NCI-H2227 (cell line): ENCODE results near the gene TDRD12.
"Not testable (repeated sequence)": the region's sequence is repeated elsewhere in the genome, so short reads cannot be mapped to it uniquely, and the experiment has no call there.

Source experiments
- DNase-seq: peaks from one replicate; lab custom pipeline; 2025; ENCODE audit not compliant: unreplicated experiment; lab: John Stamatoyannopoulos, UW

TDRD12 gene

DNA sequence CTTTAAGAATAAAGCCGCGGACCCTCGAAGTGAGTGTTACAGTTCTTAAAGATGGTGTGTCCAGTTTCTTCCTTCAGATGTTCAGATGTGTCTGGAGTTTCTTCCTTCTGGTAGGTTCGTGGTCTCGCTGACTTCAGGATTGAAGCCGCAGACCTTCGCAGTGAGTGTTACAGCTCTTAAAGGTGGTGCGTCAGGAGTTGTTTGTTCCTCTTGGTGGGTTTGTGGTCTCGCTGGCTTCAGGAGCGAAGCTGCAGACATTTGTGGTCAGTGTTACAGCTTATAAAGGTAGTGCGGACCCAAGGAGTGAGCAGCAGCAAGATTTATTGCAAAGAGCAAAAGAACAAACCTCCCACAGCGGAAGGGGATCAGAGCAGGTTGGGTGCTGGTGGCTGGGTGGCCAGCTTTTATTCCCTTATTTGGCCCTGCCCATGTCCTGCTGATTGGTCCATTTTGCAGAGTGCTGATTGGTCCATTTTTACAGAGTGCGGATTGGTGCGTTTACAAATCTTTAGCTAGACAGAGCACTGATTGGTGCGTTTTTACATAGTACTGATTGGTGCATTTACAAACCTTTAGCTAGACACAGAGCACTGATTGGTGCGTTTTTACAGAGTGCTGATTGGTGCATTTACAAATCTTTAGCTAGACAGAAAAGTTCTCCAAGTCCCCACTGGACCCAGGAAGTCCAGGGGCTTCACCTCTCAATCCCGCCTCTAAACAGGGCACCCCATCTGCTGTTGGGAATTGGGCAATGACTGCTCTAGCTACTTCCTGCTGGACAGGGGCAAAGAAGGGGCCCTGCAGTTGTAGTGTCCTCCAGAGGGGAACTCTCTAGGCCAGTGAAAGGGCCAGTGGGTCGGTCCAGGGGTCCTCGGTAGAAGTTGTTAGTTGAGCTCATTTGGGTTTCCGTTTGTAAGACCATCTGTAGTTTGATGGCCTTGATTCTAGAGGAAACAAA is 26.1 kb upstream of the TDRD12 start:
- DNase-seq = peak; percentile 47

- not testable (repeated sequence) for DNase-seq
These were observed 25.3 kb upstream of the TDRD12 start for GRCh38 chr19:32694316-32694715.

DNA sequence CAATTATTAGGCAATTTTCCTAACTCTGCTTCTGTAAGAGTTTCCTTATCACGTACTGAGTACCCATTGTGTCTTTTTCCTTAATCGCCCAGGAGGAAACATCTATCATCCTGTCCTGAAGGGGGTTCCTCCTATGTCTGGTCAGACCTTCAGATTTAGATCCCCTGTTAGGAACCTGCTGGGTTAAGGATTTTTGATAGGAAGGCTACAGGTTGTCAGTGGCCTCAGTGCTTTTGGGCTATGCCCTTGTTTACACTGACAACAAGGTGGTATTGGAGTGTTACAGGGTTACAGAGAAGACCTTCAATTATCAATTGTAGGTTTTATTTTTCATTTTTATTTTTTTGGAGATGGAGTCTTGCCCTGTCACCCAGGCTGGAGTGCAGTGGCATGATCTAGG is 24.7 kb upstream of the TDRD12 start:
- DNase-seq = not testable (repeated sequence)

DNA sequence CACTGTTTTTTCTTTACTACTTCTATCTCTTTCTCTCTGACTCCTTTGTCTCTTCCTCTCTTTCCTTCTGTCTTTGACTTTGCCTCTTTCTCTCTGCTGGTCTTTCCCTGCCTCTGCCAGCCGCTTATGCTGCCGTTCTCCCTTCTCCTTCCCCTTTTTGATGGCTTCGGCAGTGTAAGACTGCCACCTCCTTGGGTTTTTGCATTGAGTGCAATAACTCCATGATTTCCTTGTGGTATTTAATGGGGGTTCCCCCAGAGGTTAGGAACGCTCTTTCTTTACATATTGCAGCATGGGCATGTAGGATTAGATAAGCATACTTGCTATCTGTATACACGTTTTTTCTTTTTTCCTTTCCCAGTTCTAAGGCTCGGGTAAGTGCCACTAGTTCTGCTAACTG is 24.1 kb upstream of the TDRD12 start:
- not testable (repeated sequence) for DNase-seq

- DNase-seq = not testable (repeated sequence)
These were observed 22.8 kb upstream of the TDRD12 start for GRCh38 chr19:32696771-32697170.

GRCh38 chr19:32700129-32700528 is 19.4 kb upstream of the TDRD12 start:
- DNase-seq = not testable (repeated sequence)

DNA sequence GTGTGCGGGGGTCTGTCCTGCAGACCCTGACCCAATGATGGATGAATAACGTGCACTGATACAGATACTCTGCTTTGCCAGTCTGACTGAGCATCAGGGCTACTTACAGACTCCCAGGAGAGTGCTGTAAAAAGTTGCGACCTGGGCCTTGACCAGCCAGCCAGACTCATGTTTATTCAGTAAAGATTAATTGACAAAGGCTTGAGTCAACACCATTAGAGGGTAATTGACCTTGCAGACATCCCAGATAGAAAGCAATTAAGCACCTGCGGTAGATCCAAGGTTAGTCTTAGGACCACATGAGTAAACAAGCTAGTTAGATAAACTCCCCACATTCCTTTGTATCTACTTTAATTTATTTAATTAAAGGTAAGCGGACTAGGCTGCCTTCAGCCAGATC is 17.6 kb upstream of the TDRD12 start:
- no peak for DNase-seq

DNA sequence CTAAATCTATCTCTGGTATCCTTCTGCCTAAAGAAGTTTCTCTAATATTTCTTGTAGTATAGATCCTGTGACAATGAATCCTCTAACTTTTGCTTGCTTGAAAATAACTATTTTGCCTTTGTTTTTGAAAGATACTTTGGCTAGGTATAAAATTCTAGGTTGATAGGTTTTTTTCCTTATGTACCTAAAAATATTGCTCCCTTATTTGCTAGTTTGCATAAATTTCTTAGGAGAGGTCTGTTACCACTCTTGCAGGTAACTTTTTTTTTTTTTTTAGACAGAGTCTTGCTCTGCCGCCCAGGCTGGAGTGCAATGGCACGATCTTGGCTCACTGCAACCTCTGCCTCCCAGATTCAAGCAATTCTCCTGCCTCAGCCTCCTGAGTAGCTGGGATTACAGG is 15.6 kb upstream of the TDRD12 start:
- DNase-seq = not testable (repeated sequence)

DNA sequence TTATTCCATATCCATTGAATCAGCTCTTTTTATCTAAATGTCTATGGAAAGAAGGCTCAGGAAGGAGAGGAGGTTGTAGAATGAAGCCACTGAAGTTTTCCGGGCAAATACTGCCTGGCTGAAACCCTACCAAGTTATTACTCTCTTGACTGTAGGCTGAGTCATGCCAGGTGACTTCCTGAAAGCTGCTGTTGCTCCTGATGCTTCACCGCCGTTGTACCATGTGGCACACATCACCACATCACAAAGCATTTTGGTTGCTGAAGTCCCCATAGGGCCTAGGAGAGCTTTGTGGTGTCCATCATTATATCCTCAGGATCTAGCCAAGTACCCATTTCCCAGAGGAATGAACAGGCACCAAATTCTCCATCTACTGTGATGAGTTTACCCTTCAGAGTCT is 11.1 kb upstream of the TDRD12 start:
- DNase-seq = no peak

DNA sequence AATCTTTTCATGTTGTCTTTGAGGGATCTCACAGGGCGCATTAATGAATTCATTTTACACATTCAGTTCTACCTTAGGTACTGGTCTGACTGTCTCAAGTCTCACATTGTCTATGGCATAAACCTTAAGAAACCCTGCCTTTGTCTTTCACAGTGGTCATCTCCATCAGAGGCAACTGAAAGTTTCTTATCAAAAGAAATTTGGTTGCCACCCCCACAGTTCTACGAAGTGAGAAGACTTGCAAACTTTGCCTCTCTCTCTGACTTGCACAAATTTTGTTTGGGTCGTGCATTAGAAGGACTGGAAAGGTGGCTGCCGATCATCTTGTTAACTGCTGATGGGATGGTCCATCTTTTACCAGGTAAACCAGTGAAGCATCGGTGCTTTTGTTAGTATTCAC is 10.5 kb upstream of the TDRD12 start:
- DNase-seq = no peak

DNA sequence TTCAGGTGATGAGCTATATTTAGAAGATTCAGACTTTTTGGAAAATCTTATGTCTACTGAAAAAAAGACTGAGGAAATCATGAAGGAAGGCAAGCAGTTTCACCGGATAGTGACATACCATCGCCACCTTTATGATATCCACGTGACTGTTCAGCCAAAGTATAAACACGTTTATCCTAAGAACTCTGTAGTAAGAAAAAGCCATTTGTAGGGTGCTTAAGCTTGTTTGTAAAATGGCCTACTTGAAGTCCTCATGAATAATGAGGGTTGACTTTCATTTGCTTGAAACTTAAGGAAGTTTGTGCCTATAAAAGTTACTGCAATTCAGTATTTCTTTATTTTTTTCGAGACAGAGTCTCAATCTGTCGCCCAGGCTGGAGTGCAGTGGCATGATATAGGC is 7.8 kb upstream of the TDRD12 start:
- no peak for DNase-seq

DNA sequence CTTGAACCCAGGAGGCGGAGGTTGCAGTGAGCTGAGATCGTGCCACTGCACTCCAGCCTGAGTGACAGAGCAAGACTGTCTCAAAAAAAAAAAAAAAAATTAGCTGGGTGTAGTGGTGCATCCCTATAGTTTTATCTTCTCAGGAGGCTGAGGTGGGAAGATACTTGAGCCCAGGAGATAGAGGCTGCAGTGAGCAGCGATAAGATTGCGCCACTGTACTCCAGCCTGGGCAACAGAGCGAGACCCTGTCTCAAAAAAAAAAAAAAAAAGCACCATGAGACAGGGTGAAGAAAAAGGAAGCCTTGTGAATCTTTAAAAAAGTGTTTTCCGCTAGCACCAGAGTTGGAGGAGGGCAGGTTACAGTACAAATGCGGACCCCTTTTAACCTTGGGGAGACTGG is 3.4 kb upstream of the TDRD12 start:
- not testable (repeated sequence) for DNase-seq

DNA sequence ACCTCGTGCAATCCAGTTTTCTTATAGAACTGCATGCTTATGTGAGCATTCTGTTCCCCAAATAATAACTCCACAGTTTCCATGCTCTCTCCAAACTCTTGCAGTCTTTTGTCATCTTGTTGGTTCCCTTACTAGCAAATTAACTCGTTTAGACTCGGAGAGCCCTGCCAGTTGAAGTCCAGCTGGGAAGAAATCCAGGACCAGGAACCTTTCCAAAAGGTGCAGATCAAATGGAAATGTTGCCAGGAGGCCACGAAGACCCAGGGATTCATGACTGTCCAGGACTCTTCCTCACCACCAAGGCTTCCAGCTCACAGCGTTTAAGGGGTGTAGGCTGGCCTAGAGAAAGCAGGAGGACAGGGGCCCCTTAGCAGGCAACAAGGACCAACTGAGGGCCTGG is 2.1 kb upstream of the TDRD12 start:
- no peak for DNase-seq

DNA sequence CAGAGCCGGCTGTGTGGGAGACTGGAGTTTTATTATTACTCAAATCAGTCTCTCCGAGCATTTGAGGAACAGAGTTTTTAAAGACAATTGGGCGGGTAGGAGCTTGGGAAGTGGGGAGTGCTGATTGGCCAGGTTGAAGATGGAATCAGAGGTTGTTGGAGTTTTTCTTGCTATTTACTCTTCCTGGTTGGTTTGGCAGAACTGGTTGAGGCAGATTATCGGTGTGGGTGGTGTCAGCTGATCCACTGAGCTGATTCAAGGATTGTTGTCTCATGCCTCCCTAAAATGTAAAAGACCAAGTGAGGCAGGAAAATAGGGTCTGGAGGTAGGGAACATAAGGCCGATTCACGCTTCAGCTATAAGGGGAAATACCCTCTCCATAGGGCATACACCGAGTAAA is 1.3 kb upstream of the TDRD12 start:
- no peak for DNase-seq

GRCh38 chr19:32720216-32720935 is 809 bp downstream of the TDRD12 start:
- no peak for DNase-seq

DNA sequence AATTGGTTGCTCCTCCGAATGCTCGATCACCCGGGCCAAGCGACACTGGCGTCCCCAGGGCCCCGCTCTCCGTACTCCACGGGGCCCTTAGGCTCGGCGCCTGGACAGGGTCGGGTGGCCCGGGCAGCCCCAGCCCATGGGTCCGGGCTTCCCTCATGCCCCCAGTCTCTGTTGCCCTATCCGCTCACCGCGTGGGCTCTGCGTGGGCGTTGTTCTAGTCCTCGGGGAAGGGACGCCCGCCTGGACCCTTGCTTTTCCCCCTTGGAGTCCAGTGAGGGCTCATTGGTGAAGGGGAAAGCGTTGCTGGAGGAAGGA is 1.3 kb downstream of the TDRD12 start:
- no peak for DNase-seq

GRCh38 chr19:32735936-32736335 is 16.4 kb downstream of the TDRD12 start:
- no peak for DNase-seq

GRCh38 chr19:32743021-32743420 is 23.5 kb downstream of the TDRD12 start:
- no peak for DNase-seq

DNA sequence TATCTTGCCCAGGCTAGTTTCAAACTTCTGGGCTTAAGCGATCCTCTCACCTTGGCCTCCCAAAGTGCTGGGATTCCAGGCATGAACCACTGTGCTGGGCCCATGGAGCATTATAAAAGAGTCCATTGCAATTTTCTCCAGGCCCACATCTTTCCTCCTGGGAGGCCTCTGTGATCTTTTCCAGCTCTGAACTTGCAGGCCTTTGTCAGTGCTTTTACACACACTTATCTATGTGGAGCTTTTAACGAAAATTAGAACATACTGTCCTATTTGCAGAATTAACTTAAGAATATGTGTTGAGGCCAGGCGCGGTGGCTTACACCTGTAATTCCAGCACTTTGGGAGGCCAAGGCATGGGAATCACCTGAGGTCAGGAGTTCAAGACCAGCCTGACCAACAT is 23.9 kb downstream of the TDRD12 start:
- DNase-seq = no peak

DNA sequence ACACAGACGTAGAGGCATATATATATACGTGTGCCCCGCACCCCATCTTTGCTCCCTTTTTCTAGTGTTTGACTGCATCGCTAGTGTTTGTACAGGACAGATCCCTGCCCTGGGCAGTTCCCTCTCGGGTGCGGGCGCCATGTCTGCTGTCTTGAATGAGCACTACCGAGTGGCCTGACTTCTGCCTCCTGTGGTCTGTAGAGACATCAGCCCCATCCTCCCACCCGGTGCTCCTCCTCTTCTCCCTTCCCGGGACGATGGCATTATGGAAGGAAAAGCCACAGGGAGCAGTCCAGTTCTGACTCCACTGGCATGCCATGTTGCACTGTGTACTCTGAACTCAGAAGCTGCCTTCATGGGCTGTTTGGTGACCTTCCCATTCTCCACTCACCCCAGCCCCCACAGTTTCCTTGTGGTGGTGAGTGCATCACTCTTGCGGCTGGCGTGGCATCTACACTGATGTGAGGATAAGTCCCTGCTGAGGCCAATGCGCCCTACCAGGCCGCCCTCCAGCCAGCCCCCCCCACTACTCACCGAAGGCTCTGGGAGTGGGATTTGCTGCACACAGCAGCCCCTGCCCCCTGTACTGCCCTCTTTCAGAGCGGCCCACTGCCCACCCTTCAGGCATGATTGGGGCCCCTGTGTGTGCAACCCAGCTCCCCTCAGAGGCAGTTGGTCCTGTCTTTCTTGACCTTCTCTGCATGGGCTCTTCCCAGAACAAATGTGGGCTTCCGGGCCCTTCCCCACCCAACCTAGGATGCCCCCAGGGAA is 25.2 kb downstream of the TDRD12 start:
- DNase-seq = no peak

GRCh38 chr19:32745594-32746251 is 26.2 kb downstream of the TDRD12 start:
- DNase-seq = peak; percentile 66
